H9 (cell line): Measurements from ENCODE around the gene TUBB1. TPM values are rescaled to one million over a fixed set of nuclear protein-coding genes. Genes with fewer than 3 reads are reported as not detected.

Source experiments
- DNase-seq: peaks from one replicate; pipeline ENCODE4 v3.0.0-alpha.2; 2017
- H2AFZ ChIP-seq: one replicate; pipeline ENCODE4 v1.6.1; 2013; ENCODE audit warnings: mild to moderate bottlenecking, low read length, control low read depth, moderate library complexity
- H2AK5ac ChIP-seq: 2 replicates; pipeline ENCODE4 v1.6.1; 2013; ENCODE audit warnings: low read length, control low read depth, mixed read lengths; ENCODE audit not compliant: insufficient read length
- H2BK120ac ChIP-seq: one replicate; pipeline ENCODE4 v1.6.1; 2013; ENCODE audit warnings: low read depth, mild to moderate bottlenecking, low read length, control low read depth, inconsistent platforms; ENCODE audit not compliant: poor library complexity, severe bottlenecking
- H2BK12ac ChIP-seq: 2 replicates; pipeline ENCODE4 v1.6.1; 2013; ENCODE audit warnings: low read length, control low read depth, mixed read lengths, low read depth; ENCODE audit not compliant: insufficient read length
- H2BK15ac ChIP-seq: 2 replicates; pipeline ENCODE4 v1.6.1; 2013; ENCODE audit warnings: low read depth, low read length, control low read depth
- H2BK20ac ChIP-seq: one replicate; pipeline ENCODE4 v1.6.1; 2013; ENCODE audit warnings: low read depth, mild to moderate bottlenecking, low read length, control low read depth, inconsistent platforms; ENCODE audit not compliant: poor library complexity, severe bottlenecking
- H2BK5ac ChIP-seq: 2 replicates; pipeline ENCODE4 v1.6.1; 2013; ENCODE audit warnings: low read length, control low read depth, mixed read lengths; ENCODE audit not compliant: insufficient read length
- H3K14ac ChIP-seq: 2 replicates; pipeline ENCODE4 v1.6.1; 2013; ENCODE audit warnings: low read length, control low read depth; ENCODE audit not compliant: insufficient read depth
- H3K18ac ChIP-seq: 2 replicates; pipeline ENCODE4 v1.6.1; 2013; ENCODE audit warnings: low read depth, mild to moderate bottlenecking, mixed read lengths, low read length, control low read depth; ENCODE audit not compliant: insufficient read length
- H3K23ac ChIP-seq: 2 replicates; pipeline ENCODE4 v1.6.1; 2013; ENCODE audit warnings: low read length, control low read depth, mixed read lengths, low read depth; ENCODE audit not compliant: insufficient read length
- H3K23me2 ChIP-seq: 2 replicates; pipeline ENCODE4 v1.6.1; 2013; ENCODE audit warnings: low read depth, mild to moderate bottlenecking, mixed read lengths, low read length, control low read depth; ENCODE audit not compliant: insufficient read length, poor library complexity, severe bottlenecking
- H3K27ac ChIP-seq: 2 replicates; pipeline ENCODE4 v1.5.1; 2013; ENCODE audit warnings: low read length, control low read depth, mixed read lengths, low read depth; ENCODE audit not compliant: insufficient read length
- H3K27me3 ChIP-seq: 2 replicates; pipeline ENCODE4 v1.6.1; 2013; ENCODE audit warnings: low read length, control low read depth, inconsistent platforms; ENCODE audit not compliant: insufficient read depth
- H3K4ac ChIP-seq: 2 replicates; pipeline ENCODE4 v1.6.1; 2013; ENCODE audit warnings: low read depth, mild to moderate bottlenecking, control low read depth, inconsistent platforms, low read length, moderate library complexity
- H3K4me1 ChIP-seq: 2 replicates; pipeline ENCODE4 v1.6.1; 2013; ENCODE audit warnings: low read length, control low read depth, inconsistent platforms; ENCODE audit not compliant: insufficient read depth
- H3K4me2 ChIP-seq: 2 replicates; pipeline ENCODE4 v1.6.1; 2013; ENCODE audit warnings: low read length, control low read depth, mixed read lengths; ENCODE audit not compliant: insufficient read length, insufficient read depth
- H3K56ac ChIP-seq: 2 replicates; pipeline ENCODE4 v1.6.1; 2013; ENCODE audit warnings: low read depth, mild to moderate bottlenecking, mixed read lengths, low read length, control low read depth; ENCODE audit not compliant: insufficient read length
- H3K79me1 ChIP-seq: 2 replicates; pipeline ENCODE4 v1.6.1; 2013; ENCODE audit warnings: low read depth, mild to moderate bottlenecking, moderate library complexity, low read length, control low read depth, inconsistent platforms; ENCODE audit not compliant: insufficient read depth, poor library complexity, severe bottlenecking
- H3K79me2 ChIP-seq: 2 replicates; pipeline ENCODE4 v1.6.1; 2013; ENCODE audit warnings: low read length, control low read depth, inconsistent platforms; ENCODE audit not compliant: insufficient read depth
- H3K9ac ChIP-seq: 2 replicates; pipeline ENCODE4 v1.6.1; 2013; ENCODE audit warnings: low read length, control low read depth, mixed read lengths; ENCODE audit not compliant: insufficient read length; ENCODE audit errors: extremely low read depth
- H3K9me3 ChIP-seq: one replicate; pipeline ENCODE4 v1.6.1; 2013; ENCODE audit warnings: low read depth, low read length, inconsistent platforms; ENCODE audit not compliant: control insufficient read depth
- H3T11ph ChIP-seq: one replicate; pipeline ENCODE4 v1.6.1; 2013; ENCODE audit warnings: mild to moderate bottlenecking, low read length, control low read depth, inconsistent platforms
- H4K20me1 ChIP-seq: one replicate; pipeline ENCODE4 v1.6.1; 2013; ENCODE audit not compliant: control insufficient read depth, insufficient read length, insufficient read depth
- H4K5ac ChIP-seq: 2 replicates; pipeline ENCODE4 v1.6.1; 2013; ENCODE audit warnings: low read depth, mild to moderate bottlenecking, mixed read lengths, low read length, control low read depth; ENCODE audit not compliant: insufficient read length
- H4K8ac ChIP-seq: replicated peaks from 2 replicates; pipeline ENCODE4 v1.6.1; 2013; ENCODE audit warnings: low read length, control low read depth, mixed read lengths, low read depth; ENCODE audit not compliant: insufficient read length
- H4K91ac ChIP-seq: 2 replicates; pipeline ENCODE4 v1.6.1; 2013; ENCODE audit warnings: low read depth, mild to moderate bottlenecking, moderate library complexity, mixed read lengths, low read length, control low read depth; ENCODE audit not compliant: insufficient read length
- H3K27ac Mint-ChIP-seq, 3 experiments: 2 replicates in 2 of 3; 3 replicates in 1 of 3; pipeline ENCODE4 v1.8.0; 2020 to 2021; ENCODE audit warnings: mixed read lengths in 3 of 3, mild to moderate bottlenecking in 1 of 3, moderate library complexity in 1 of 3
- H3K27me3 Mint-ChIP-seq: 2 replicates; pipeline ENCODE4 v1.8.0; 2021; ENCODE audit warnings: low read depth, mild to moderate bottlenecking, moderate library complexity, mixed read lengths
- H3K36me3 Mint-ChIP-seq, 3 experiments: 2 replicates in 2 of 3; 3 replicates in 1 of 3; pipeline ENCODE4 v1.8.0; 2020 to 2021; ENCODE audit warnings: low read depth in 3 of 3, mixed read lengths in 3 of 3; ENCODE audit not compliant: insufficient read depth in 1 of 3
- H3K4me1 Mint-ChIP-seq, 2 experiments: 2 replicates each; pipeline ENCODE4 v1.8.0; 2020; ENCODE audit warnings: mixed read lengths in 2 of 2
- H3K4me3 Mint-ChIP-seq, 2 experiments: 2 replicates in 1 of 2; 3 replicates in 1 of 2; pipeline ENCODE4 v1.8.0; 2020 to 2021; ENCODE audit warnings: mild to moderate bottlenecking in 2 of 2, mixed read lengths in 2 of 2, moderate library complexity in 1 of 2
- H3K9me3 Mint-ChIP-seq, 2 experiments: 2 replicates in 1 of 2; 3 replicates in 1 of 2; pipeline ENCODE4 v1.8.0; 2020; ENCODE audit warnings: mild to moderate bottlenecking in 2 of 2, mixed read lengths in 2 of 2, moderate library complexity in 1 of 2
- CTCF ChIP-seq: fragments of 200-600 bp; sonication (generic); conservative IDR thresholded peaks from 3 replicates; pipeline ENCODE4 v1.8.0; 2021; ENCODE audit warnings: antibody characterized with exemption, mild to moderate bottlenecking
- WGBS: extraction: QIAGEN DNeasy Blood & Tissue Kit; methylation state at CpG from one replicate; pipeline ENCODE4 v1.1.7; 2013; ENCODE audit warnings: missing lambda C conversion rate, low lambda C conversion rate, mixed read lengths; ENCODE audit not compliant: insufficient read length; ENCODE audit errors: extremely low coverage; 5-methylcytosine and 5-hydroxymethylcytosine counted together
- total RNA-seq: library from RNA; stranded (reverse); gene quantifications from 2 replicates; pipeline ENCODE4 v1.2.1, GENCODE V29; 2021

The TUBB1 gene
- total RNA-seq, 1 experiment from 2014 or later = not detected

- no peak overlapping the region for H2BK20ac ChIP-seq
- H3K56ac ChIP-seq = no peak overlapping the region
- DNase-seq = no peak
- H4K91ac ChIP-seq = no peak overlapping the region
- no peaks in the 10 kb centered on the region for H3K4me1 ChIP-seq
- no peak overlapping the region for H3K4me3 Mint-ChIP-seq
- H3K36me3 Mint-ChIP-seq = peaks cover 22 to 78% (median 77%) of the 10 kb centered on the region in 3 experiments; a peak in 6 of 7 replicates
- no peak for TF ChIP-seq CTCF
- no peak overlapping the region for H2BK12ac ChIP-seq
- no peak overlapping the region for H3K4ac ChIP-seq
- no peaks in the 10 kb centered on the region for H3K23me2 ChIP-seq
- no peaks in the 10 kb centered on the region for H3K27me3 ChIP-seq
- H4K5ac ChIP-seq = no peak overlapping the region
- no peak overlapping the region for H2BK5ac ChIP-seq
- H4K8ac ChIP-seq = no peak overlapping the region
- H3K79me2 ChIP-seq = no peaks in the 10 kb centered on the region
- no peak overlapping the region for H2BK120ac ChIP-seq
- no peaks in the 10 kb centered on the region for H3K9me3 ChIP-seq
- H3K23ac ChIP-seq = no peak overlapping the region
- H3K27ac ChIP-seq = no peak overlapping the region
- no peak overlapping the region for H3T11ph ChIP-seq
- H2BK15ac ChIP-seq = no peak overlapping the region
- no peak overlapping the region for H2AK5ac ChIP-seq
- H3K14ac ChIP-seq = no peak overlapping the region
- no peak overlapping the region for H3K27ac Mint-ChIP-seq
- no CpG with 5 or more reads among the region's 18 CpGs for WGBS
- H3K27me3 Mint-ChIP-seq = no peaks in the 10 kb centered on the region; the same call in 1 of the 2 replicates
- H3K4me2 ChIP-seq = no peak overlapping the region
- H2AFZ ChIP-seq = no peak overlapping the region
- no peaks in the 10 kb centered on the region for H4K20me1 ChIP-seq
- H3K9me3 Mint-ChIP-seq = no peaks in the 10 kb centered on the region
- H3K4me1 Mint-ChIP-seq = no peaks in the 10 kb centered on the region
- no peaks in the 10 kb centered on the region for H3K79me1 ChIP-seq
- H3K9ac ChIP-seq = no peak overlapping the region
- no peak overlapping the region for H3K18ac ChIP-seq
These were observed 23.6 kb upstream of the TUBB1 start for GRCh38 chr20:58995461-58996225.
